DOHH2 (cell line): ENCODE measurements around the gene F2RL3.

Source experiments
- EZH2phosphoT487 ChIP-seq: fragments of 200-600 bp; sonication (generic); IDR thresholded peaks from 2 replicates; pipeline ENCODE4 v1.6.1; 2017; ENCODE audit warnings: borderline replicate concordance, mild to moderate bottlenecking, antibody characterized with exemption, low read length, moderate library complexity, mixed read lengths
- TF ChIP-seq, protein P1 (sequence below): fragments of 200-600 bp; sonication (generic); IDR thresholded peaks from one replicate; pipeline ENCODE4 v1.5.1; 2014; ENCODE audit warnings: antibody characterized with exemption, mild to moderate bottlenecking, low read depth, low read length; ENCODE audit not compliant: poor library complexity, severe bottlenecking

DNA sequence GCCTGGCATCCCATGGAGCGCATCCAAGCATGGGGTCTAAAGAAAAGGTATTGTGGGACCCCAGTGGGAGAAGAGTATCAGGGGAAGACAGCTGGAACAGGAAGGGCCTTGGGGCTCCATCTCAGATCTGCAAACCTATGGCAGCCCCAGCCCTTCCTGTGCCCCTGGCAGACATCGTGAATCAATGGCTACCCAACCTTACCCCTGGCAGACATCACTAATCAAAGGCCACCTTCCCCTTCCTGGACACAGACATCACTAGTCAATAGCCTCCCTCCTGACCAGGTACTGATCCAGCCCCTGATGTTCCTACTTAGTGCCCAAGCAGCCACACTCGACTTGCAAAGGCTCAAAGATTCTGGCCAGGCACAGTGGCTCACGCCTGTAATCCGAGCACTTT is 15.8 kb downstream of the F2RL3 start:
- TF ChIP-seq, protein P1, sequence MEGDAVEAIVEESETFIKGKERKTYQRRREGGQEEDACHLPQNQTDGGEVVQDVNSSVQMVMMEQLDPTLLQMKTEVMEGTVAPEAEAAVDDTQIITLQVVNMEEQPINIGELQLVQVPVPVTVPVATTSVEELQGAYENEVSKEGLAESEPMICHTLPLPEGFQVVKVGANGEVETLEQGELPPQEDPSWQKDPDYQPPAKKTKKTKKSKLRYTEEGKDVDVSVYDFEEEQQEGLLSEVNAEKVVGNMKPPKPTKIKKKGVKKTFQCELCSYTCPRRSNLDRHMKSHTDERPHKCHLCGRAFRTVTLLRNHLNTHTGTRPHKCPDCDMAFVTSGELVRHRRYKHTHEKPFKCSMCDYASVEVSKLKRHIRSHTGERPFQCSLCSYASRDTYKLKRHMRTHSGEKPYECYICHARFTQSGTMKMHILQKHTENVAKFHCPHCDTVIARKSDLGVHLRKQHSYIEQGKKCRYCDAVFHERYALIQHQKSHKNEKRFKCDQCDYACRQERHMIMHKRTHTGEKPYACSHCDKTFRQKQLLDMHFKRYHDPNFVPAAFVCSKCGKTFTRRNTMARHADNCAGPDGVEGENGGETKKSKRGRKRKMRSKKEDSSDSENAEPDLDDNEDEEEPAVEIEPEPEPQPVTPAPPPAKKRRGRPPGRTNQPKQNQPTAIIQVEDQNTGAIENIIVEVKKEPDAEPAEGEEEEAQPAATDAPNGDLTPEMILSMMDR, result no peak
- no peak for TF ChIP-seq EZH2phosphoT487
